Measurements from ENCODE around the gene C20orf202.
A peak's percentile ranks its signal among the peaks of the same experiment; 100 is the strongest.
"Not testable (repeated sequence)": the region's sequence is repeated elsewhere in the genome, so short reads cannot be mapped to it uniquely, and the experiment has no call there.

C20orf202 gene

GRCh38 chr20:1206366-1207148 lies 3.3 kb downstream of the C20orf202 start:
- DNase-seq (ENCODE audit: low read depth, low spot score), result no peak
- H3K27ac ChIP-seq, result no peak overlapping the region

GRCh38 chr20:1207293-1207878 lies 4.1 kb downstream of the C20orf202 start:
- no peak overlapping the region for H3K27ac ChIP-seq
- no peak for DNase-seq (ENCODE audit: low read depth, low spot score)

GRCh38 chr20:1209447-1210387 lies 6.5 kb downstream of the C20orf202 start:
- H3K27ac ChIP-seq, result no peak overlapping the region
- DNase-seq (ENCODE audit: low read depth, low spot score), result no peak

GRCh38 chr20:1210501-1210900 lies 7.2 kb downstream of the C20orf202 start:
- DNase-seq (ENCODE audit: low read depth, low spot score), result no peak
- H3K27ac ChIP-seq, result no peak overlapping the region

- no peak overlapping the region for H3K27ac ChIP-seq
- no peak for DNase-seq (ENCODE audit: low read depth, low spot score)
Measured at GRCh38 chr20:1212023-1212422, 8.8 kb downstream of the C20orf202 start.

- DNase-seq (ENCODE audit: low read depth, low spot score), result peak; percentile 10
- H3K27ac ChIP-seq, result no peak overlapping the region
Measured at GRCh38 chr20:1212607-1213396, 9.5 kb downstream of the C20orf202 start.

- no peak overlapping the region for H3K27ac ChIP-seq
- DNase-seq (ENCODE audit: low read depth, low spot score), result no peak
Measured at GRCh38 chr20:1214838-1215261, 11.6 kb downstream of the C20orf202 start.

GRCh38 chr20:1215386-1216170 lies 12.3 kb downstream of the C20orf202 start:
- DNase-seq (ENCODE audit: low read depth, low spot score), result no peak
- no peak overlapping the region for H3K27ac ChIP-seq

GRCh38 chr20:1216527-1217427 lies 13.5 kb downstream of the C20orf202 start:
- DNase-seq (ENCODE audit: low read depth, low spot score); H3K27ac ChIP-seq: not testable (repeated sequence)

- not testable (repeated sequence) for H3K27ac ChIP-seq; DNase-seq (ENCODE audit: low read depth, low spot score)
Measured at GRCh38 chr20:1222750-1223149, 19.5 kb downstream of the C20orf202 start.

GRCh38 chr20:1224205-1224890 lies 21.1 kb downstream of the C20orf202 start:
- no peak for DNase-seq (ENCODE audit: low read depth, low spot score)

GRCh38 chr20:1225263-1225782 lies 22.1 kb downstream of the C20orf202 start:
- no peak overlapping the region for H3K27ac ChIP-seq
- no peak for DNase-seq (ENCODE audit: low read depth, low spot score)

More at GRCh38 chr20:1224205-1224890, 21.1 kb downstream of the C20orf202 start:
- no peak overlapping the region for H3K27ac ChIP-seq

GRCh38 chr20:1225783-1226654 lies 22.8 kb downstream of the C20orf202 start, which contains the start of gene RAD21L1:
RAD21L1 (plus strand) TSS chr20:1226044; CDS start chr20:1228454, 2,410 bp downstream.
- H3K27ac ChIP-seq, result no peak within 1 kb of the TSS
- DNase-seq (ENCODE audit: low read depth, low spot score), result peak; percentile 8

- no peak overlapping the region for H3K27ac ChIP-seq
- no peak for DNase-seq (ENCODE audit: low read depth, low spot score)
Measured at GRCh38 chr20:1229541-1229940, 26.3 kb downstream of the C20orf202 start.

- DNase-seq (ENCODE audit: low read depth, low spot score), result no peak
- H3K27ac ChIP-seq, result no peak overlapping the region
Measured at GRCh38 chr20:1232286-1233111, 29.2 kb downstream of the C20orf202 start.
